Measurements from ENCODE around the gene S1PR2.
"Not testable (repeated sequence)": the region's sequence is repeated elsewhere in the genome, so short reads cannot be mapped to it uniquely, and the experiment has no call there.

DNA sequence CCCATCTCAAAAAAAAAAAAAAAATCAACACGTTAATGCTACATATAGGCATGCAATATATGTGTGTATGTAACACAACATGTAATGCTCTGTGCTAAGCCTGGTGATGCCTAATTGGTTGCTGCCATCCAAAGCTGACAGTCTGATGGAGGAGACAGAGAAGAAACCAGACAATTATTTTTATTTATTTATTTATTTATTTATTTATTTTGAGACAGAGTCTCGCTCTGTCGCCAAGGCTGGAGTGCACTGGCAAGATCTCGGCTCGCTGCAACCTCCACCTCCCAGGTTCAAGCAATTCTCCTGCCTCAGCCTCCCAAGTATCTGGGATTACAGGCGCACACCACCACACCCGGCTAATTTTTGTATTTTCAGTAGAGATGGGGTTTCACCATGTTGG is 4.3 kb upstream of the S1PR2 start:
- TF ChIP-seq, protein P1, sequence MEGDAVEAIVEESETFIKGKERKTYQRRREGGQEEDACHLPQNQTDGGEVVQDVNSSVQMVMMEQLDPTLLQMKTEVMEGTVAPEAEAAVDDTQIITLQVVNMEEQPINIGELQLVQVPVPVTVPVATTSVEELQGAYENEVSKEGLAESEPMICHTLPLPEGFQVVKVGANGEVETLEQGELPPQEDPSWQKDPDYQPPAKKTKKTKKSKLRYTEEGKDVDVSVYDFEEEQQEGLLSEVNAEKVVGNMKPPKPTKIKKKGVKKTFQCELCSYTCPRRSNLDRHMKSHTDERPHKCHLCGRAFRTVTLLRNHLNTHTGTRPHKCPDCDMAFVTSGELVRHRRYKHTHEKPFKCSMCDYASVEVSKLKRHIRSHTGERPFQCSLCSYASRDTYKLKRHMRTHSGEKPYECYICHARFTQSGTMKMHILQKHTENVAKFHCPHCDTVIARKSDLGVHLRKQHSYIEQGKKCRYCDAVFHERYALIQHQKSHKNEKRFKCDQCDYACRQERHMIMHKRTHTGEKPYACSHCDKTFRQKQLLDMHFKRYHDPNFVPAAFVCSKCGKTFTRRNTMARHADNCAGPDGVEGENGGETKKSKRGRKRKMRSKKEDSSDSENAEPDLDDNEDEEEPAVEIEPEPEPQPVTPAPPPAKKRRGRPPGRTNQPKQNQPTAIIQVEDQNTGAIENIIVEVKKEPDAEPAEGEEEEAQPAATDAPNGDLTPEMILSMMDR (IDR thresholded peaks at IDR 0.05; ENCODE audit: low read depth, low read length): not testable (repeated sequence)
- TF ChIP-seq POLR2A (IDR thresholded peaks at IDR 0.05; ENCODE audit: extremely low read depth, insufficient read length): not testable (repeated sequence)
- TF ChIP-seq, protein P2, sequence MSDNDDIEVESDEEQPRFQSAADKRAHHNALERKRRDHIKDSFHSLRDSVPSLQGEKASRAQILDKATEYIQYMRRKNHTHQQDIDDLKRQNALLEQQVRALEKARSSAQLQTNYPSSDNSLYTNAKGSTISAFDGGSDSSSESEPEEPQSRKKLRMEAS (IDR thresholded peaks at IDR 0.05; ENCODE audit: low read depth, low read length): not testable (repeated sequence)
